GM19468 (cell line): ENCODE data around the gene MTCL3.
"Not testable (repeated sequence)": the region's sequence is repeated elsewhere in the genome, so short reads cannot be mapped to it uniquely, and the experiment has no call there.

Source experiments
- ATAC-seq: cut with Tn5 transposase; IDR thresholded peaks from one replicate; pipeline ENCODE4 v1.9.1; 2021; ENCODE audit warnings: mild to moderate bottlenecking, moderate library complexity, moderate number of reproducible peaks; ENCODE audit not compliant: unreplicated experiment; ENCODE audit errors: extremely low read depth

Gene MTCL3

DNA sequence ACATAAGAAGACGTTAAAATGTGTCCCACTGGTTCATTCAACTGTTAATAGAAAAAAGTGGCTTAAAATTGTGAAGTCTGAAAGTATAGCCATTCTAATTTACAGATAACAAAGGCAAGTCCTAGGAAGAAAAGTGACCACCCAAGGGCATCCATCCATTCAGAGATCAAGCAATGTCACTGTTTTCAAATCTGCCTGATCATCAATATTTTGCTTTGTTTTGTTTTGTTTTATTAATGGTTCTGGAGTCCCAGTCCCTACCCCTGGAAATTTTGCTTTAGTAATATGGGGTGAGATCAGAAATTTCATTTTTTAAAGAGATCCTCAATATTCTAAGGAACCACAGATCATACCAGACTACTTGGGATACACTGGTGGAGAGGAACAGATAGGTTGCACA is 77.3 kb downstream of the MTCL3 start:
- ATAC-seq: no peak

DNA sequence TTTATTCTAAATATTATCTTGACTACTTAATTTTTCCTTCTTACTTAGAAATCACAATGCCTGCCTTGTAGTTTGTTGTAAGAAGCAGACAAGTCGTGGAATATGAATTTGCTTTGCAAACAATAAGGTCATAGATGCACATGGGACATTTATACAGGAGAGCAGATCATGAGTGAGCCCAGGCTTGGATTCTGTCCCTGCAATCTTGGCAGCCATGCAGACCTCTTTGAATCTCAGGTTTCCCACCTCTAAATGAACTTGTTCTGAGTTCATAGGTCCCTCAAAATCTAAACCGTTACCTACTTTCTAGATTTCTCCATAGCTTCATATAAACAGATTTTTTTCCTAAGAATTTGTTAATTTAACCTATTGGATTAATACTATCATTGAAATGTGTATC is 79.4 kb downstream of the MTCL3 start:
- ATAC-seq: no peak

- no peak for ATAC-seq
Observed at GRCh38 chr6:127436578-127437110, 82.5 kb downstream of the MTCL3 start.

GRCh38 chr6:127435626-127436220 is 83.4 kb downstream of the MTCL3 start:
- ATAC-seq: no peak

DNA sequence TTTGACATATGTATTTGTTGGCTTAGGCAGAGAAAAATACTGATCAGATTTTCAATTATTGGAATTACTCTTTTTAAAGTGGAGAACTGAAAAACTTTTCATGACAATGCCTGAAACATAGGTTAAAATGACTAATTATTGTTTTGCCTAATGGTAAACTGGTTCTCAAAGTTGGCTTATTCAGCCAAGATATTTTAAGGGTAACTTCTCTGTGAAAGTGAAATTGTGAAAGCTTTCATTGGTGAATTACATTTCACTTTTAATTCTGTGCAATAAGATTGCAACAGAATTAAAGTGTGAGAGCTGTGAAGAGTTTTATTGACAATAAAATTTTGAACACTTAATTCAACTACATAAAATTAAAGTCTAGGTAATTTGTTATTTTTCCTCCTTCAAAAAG is 84.5 kb downstream of the MTCL3 start:
- ATAC-seq: no peak

GRCh38 chr6:127428562-127428961 is 90.6 kb downstream of the MTCL3 start:
- not testable (repeated sequence) for ATAC-seq

DNA sequence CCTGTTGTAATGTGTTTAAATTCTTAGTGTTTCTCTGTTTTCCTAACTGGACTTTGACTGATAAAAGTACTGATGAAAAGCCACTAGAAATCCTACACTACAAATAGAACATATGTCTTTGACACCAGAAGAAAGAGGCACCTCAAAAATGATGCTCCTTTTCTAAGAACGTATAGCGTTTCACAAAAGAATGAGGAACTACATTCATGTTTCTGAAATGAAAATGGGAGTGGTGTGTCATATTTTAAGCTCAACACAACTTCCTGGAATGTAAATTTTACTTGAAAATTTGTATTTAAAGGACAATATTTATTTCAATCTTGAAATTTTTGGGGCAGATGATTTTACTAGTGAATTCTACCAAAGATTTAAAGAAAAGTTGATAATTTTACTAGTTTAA is 95.2 kb downstream of the MTCL3 start:
- no peak for ATAC-seq
